Right ventricle myocardium superior (tissue), 1 donor: ENCODE results near the gene SNAI3. TPM values are rescaled to one million over a fixed set of nuclear protein-coding genes. Genes with fewer than 3 reads are reported as not detected.

ENCODE experiments used
- ATAC-seq: fragments of 200-7000 bp; cut with Tn5 transposase; one replicate; pipeline ENCODE4 v1.9.1; 2020; ENCODE audit warnings: mild to moderate bottlenecking; ENCODE audit not compliant: poor library complexity
- DNase-seq: peaks from one replicate; pipeline ENCODE4 v3.0.0-alpha.2; 2020
- intact Hi-C: fragments of 100-400 bp; cut with DNase I; formaldehyde crosslinking; loops from one replicate; pipeline ENCODE4 v1.11.2; 2022
- total RNA-seq: library from RNA; stranded (reverse); fragmentation: NEBNext Ultra II Directional; extraction: Animal tissue kit (Norgen Biotek cat#: 25700); gene quantifications from one replicate; pipeline ENCODE4 v1.2.1, GENCODE V29; 2021
- donor health status: DM: no; HTN: yes; CAD: no; lungs with severe emphysema.

Gene SNAI3
- total RNA-seq, 1 donor from 2014 or later, result 3.0 TPM

GRCh38 chr16:88695218-88695617, 8.9 kb upstream of the SNAI3 start:
- ATAC-seq (no peak), DNase-seq (no peak)
- intact Hi-C loops, result no loop called here

DNA sequence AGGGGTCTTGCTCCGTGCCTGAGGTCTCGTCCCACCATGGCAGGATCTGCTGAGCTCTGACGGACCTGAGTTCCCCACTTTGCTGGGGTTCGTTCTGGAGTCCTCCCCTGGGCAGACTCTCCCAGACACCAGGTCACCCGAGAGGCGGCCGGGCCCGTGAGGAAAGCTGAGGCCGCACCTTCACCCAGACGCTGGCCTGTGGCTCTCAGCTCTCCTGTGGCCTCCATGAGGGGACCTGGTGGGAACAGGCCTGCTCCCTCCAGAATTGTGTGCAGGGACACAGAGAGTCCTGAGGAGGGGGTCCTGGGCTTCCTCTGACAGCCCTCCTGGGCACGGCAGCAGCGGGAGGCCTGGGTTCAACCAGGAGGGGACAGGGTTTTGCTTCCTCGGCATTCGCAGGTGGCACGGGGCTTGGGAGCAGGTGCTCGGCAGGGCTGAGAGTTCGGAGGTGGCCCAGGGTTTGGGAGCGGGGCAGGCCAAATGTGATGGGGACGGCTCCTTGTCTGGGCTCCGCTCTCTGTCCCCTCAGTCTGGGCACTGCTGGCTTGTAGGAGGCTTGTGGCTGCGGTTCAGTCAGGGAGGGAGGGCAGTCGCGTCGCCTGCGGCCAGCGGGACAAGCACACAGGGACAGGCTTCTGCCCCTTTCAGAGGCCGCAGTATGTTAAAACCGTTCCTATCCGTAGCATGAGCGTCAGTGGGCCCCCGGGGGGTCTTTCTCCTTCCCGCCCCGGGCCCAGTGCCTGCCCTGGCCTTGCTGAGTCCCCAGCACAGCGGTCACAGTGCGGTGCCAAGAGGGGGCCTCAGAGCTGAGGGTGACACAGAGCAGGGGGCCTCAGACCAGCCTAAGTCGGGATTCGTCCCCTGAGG, 8.1 kb upstream of the SNAI3 start:
- DNase-seq, result no peak
- intact Hi-C loops, result no loop called here
- no peak for ATAC-seq

DNA sequence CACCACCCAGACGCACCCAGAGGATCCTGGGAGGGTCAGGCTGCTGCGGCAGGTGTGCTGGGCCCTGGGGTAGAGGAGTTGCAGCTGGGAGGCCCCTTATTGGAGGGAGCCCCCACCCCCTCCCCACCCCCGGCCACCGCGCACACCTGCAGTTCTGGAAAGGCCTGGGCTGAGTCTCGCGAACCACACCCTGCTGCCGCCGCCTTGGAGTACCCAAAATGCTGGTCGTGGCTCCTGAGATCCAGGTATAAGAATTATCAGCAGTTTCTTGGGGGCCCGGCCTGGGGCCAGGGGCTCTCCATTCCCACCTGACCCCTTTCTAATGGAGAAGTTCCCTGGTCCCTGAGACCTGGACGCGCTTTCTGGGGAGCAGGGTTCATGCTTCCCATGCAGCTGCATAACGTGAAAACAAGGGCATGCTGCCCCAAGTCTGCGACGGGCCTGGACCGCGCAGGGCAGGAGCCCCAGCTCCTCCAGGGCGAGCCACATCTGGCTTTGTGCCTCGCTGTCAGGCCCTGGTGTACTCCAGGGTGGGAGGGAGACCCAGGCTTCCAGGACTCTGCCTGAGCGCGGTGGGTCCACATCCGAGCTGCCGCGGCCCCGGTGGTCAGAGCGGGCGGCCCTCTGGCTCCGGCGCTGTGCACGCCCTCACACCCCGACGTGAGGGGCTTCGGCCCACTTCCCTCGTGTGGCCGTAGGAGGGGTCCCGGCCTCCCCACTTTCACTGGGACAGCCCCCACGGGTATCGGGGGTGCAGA, 7.3 kb upstream of the SNAI3 start:
- DNase-seq, result no peak
- no peak for ATAC-seq
- intact Hi-C loops, result no loop called here

GRCh38 chr16:88692861-88693260, 6.6 kb upstream of the SNAI3 start:
- intact Hi-C loops, result no loop called here
- ATAC-seq (no peak), DNase-seq (no peak)

GRCh38 chr16:88691924-88692560, 5.7 kb upstream of the SNAI3 start:
- peak; percentile 68 for DNase-seq
- no peak for ATAC-seq
- intact Hi-C loops, result no loop called here

GRCh38 chr16:88691129-88691813, 5.0 kb upstream of the SNAI3 start:
- intact Hi-C loops, result no loop called here
- no peak for ATAC-seq
- DNase-seq, result no peak

DNA sequence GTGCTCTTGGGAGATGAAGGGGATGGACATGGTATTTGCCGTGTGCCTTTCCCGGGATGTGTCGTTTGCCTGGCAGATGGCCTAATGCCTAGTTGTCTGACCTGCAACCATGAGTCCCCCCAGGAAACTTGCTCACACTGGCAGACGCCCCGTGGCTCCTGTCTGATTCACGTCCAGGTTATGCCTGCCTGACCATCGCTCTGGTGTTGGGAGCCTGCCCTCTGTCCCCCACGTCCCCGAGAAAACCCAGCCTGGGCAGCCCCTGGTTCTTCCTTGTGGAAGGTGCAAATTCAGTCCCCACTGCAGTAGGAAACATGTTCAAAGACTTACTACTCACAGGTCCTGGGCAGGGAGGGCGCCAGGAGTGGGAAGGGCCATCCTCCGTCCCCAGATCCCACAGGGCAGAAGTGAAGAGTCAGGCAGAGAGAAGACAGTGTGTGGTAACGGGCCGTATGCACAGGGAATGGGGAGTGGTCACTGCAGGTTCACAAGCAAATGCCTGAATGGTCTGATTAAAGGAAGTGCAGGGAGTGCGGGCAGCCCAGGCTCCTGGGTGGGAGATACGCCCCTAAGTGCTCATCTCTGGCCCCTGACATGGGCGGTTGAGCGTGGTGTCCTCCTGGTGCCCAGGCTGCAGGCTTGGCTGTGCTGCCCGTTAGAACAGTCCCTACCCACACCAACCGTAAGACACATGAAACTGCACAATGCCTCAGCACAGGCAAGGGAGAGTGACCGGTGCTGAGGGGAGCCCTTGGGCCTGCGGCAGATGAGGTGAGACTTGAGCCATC, 4.2 kb upstream of the SNAI3 start:
- ATAC-seq (no peak), DNase-seq (no peak)
- intact Hi-C loops, result no loop called here

DNA sequence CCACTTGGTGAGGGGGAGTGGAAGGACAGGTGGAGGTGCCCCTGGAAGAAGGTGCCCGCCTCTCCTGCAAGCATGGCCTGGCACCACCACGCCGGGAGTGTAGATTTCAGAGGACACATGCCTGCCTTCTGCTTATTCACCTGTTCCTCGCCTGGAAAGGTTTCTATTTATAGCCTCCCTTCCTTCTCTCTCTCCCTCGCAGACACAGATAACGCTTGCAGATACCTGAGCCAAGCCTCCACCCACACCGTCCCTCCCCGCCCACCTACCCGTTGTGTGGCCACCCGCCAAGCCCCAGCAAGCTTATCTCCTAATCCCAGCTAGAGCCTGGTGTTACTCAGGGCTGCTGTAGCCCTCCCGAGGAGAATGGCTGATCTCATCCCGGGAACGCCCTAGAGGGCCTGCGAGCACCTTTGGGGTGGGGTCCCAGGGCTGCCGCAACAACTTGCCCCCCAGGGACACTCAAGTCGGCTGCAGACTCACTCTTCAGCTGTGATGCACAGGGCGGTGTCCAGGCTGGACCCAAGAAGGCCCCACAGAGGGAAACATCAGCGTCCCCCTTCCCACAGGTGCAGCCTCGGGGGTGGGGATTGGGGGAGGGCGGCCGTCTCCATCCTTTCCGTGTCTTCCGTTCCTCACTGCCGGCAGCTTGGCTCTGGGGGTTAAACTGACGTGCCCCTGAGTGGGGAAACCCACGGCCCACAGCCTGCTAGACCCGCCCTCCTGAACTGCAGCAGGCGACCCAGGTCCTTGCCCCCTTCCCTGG, 1.9 kb upstream of the SNAI3 start:
- DNase-seq, result no peak
- no peak for ATAC-seq
- intact Hi-C loops, result no loop called here

- DNase-seq, result no peak
- intact Hi-C loops, result no loop called here
- no peak for ATAC-seq
These were observed 1.3 kb upstream of the SNAI3 start for GRCh38 chr16:88687676-88688012.

GRCh38 chr16:88687254-88687576, 908 bp upstream of the SNAI3 start:
- intact Hi-C loops, result no loop called here
- no peak for DNase-seq
- ATAC-seq, result no peak

- ATAC-seq, result peak; percentile 47
- intact Hi-C loops, result no loop called here
- DNase-seq, result no peak
These were observed 257 bp downstream of the SNAI3 start for GRCh38 chr16:88686062-88686438.

GRCh38 chr16:88685156-88686061, 898 bp downstream of the SNAI3 start:
- DNase-seq (no peak), ATAC-seq (peak; percentile 10)
- intact Hi-C loops, result no loop called here

GRCh38 chr16:88684569-88685155, 1.6 kb downstream of the SNAI3 start:
- intact Hi-C loops, result no loop called here
- DNase-seq, result no peak
- ATAC-seq, result no peak

DNA sequence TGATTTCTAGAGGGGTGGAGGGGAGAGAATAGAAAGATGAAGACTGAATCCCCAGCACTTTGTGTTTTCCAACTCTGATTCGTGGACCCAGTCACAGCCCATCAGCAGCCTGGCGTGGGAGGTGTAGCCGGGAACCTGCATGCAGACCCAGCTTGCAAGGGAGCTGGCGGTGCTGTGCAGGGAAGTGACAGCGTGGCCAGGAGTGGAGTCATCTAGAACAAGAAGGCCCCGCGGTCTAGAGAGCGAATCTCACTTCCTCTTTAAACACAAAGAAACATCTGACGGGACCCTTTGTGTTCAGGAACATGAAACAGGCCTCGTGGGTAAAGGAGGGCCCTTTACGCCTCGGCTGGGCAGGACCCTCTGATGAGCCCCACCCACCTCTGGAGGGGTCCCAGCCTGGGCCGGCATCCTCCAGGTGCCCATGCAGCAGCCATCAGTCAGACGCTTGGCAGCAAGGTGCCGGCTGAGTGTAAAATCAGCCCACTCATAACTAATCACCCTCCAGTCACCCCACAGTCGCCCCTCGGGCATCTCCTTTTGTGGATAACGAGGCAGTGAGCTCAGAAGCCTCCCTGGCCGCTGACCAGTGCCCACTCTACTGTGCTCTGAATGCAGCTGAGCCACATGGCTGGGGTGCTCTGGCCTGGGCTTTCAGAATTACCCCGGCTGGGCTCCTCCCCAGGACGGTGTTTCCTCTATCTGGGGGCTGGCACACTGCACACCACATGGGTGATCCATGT, 4.4 kb downstream of the SNAI3 start:
- DNase-seq (peak; percentile 75), ATAC-seq (no peak)
- intact Hi-C loops, result no loop called here

- no peak for ATAC-seq
- DNase-seq, result no peak
- intact Hi-C loops, result no loop called here
These were observed 5.1 kb downstream of the SNAI3 start for GRCh38 chr16:88681084-88681680.
